ENCODE data around the gene NR0B1. TPM values are rescaled to one million over a fixed set of nuclear protein-coding genes. Genes with fewer than 3 reads are reported as not detected.
A peak's percentile ranks its signal among the peaks of the same experiment; 100 is the strongest.

The NR0B1 gene
- polyA plus RNA-seq (2012; rRNA removed): 2.2 and 2.3 TPM in 2 replicates
- polyA plus RNA-seq (2012; cell fraction: cytosol; rRNA removed): 1.6 and 2.5 TPM in 2 replicates
- 3.0 and 3.3 TPM in 2 replicates for polyA plus RNA-seq (2012; cell fraction: nucleus; rRNA removed)

GRCh38 chrX:30309139-30309571 lies at the start of gene NR0B1:
NR0B1 (minus strand) TSS chrX:30309390; CDS start chrX:30309363, 27 bp downstream.
- no peak within 1 kb of the TSS for H3K27ac ChIP-seq (ENCODE audit: low read depth in 2 of 2, low read length in 1 of 2)
- TF ChIP-seq RFX5 (IDR thresholded peaks at IDR 0.05; ENCODE audit: low read length) (no peak), MAX (IDR thresholded peaks at IDR 0.05; ENCODE audit: low read depth) (no peak)
- no peaks in the 10 kb centered on the region for H3F3A ChIP-seq (replicated peaks; ENCODE audit: insufficient read depth)
- peak within 1 kb of the TSS; percentile 39 to 46; a peak in 3 of 4 replicates for H3K4me3 ChIP-seq (ENCODE audit: low read depth in 2 of 2, low read length in 1 of 2)
- H3K9me3 ChIP-seq: no peaks in the 10 kb centered on the region
- no peaks in the 10 kb centered on the region for H3K36me3 ChIP-seq (replicated peaks in 1 of 2; ENCODE audit: control insufficient read depth in 1 of 2, insufficient read depth in 2 of 2, low read length in 1 of 2)
- WGBS (ENCODE audit: low lambda C conversion rate): 21% methylated on average over 6 of the region's 46 CpGs
- no peaks in the 10 kb centered on the region for H4K20me1 ChIP-seq (ENCODE audit: insufficient read depth)
- H3K27me3 ChIP-seq (ENCODE audit: insufficient read depth): peaks cover 17% of the 10 kb centered on the region
- no peaks in the 10 kb centered on the region for H3K9me2 ChIP-seq
- H3K4me1 ChIP-seq (ENCODE audit: control insufficient read depth in 1 of 2, insufficient read depth in 2 of 2, low read depth in 1 of 2, low read length in 1 of 2): no peaks in the 10 kb centered on the region
- ChIA-PET CTCF (no interaction called here), POLR2A (no interaction called here)
- no peak within 1 kb of the TSS for H3K9ac ChIP-seq
- no peak within 1 kb of the TSS; the same call in 1 of the 2 replicates for H2AFZ ChIP-seq (ENCODE audit: low read depth)
- no peaks in the 10 kb centered on the region for H3K79me2 ChIP-seq (ENCODE audit: insufficient read depth)
- peak within 1 kb of the TSS; percentile 63 for H3K4me2 ChIP-seq
- DNase-seq: no peak

- Histone ChIP-seq H3K27ac (ENCODE audit: low read depth in 2 of 2, low read length in 1 of 2) (no peak overlapping the region), H3K36me3 (replicated peaks in 1 of 2; ENCODE audit: control insufficient read depth in 1 of 2, insufficient read depth in 2 of 2, low read length in 1 of 2) (no peaks in the 10 kb centered on the region), H3K9ac (no peak overlapping the region), H4K20me1 (ENCODE audit: insufficient read depth) (no peaks in the 10 kb centered on the region), H3K27me3 (ENCODE audit: insufficient read depth) (no peaks in the 10 kb centered on the region), H3K4me1 (ENCODE audit: control insufficient read depth in 1 of 2, insufficient read depth in 2 of 2, low read depth in 1 of 2, low read length in 1 of 2) (no peaks in the 10 kb centered on the region), H3F3A (replicated peaks; ENCODE audit: insufficient read depth) (no peaks in the 10 kb centered on the region), H3K4me3 (ENCODE audit: low read depth in 2 of 2, low read length in 1 of 2) (no peak overlapping the region), H3K9me2 (no peaks in the 10 kb centered on the region), H3K4me2 (no peak overlapping the region), H2AFZ (ENCODE audit: low read depth) (no peak overlapping the region), H3K79me2 (ENCODE audit: insufficient read depth) (no peaks in the 10 kb centered on the region), H3K9me3 (no peaks in the 10 kb centered on the region)
- TF ChIP-seq SIN3A (IDR thresholded peaks at IDR 0.05; ENCODE audit: borderline replicate concordance, low read depth, low read length) (no peak), TCF12 (IDR thresholded peaks at IDR 0.05) (no peak), EP300 (IDR thresholded peaks at IDR 0.05; ENCODE audit: borderline replicate concordance in 1 of 2, low read depth in 1 of 2, low read length in 1 of 2) (no peak), RAD21 (IDR thresholded peaks at IDR 0.05; ENCODE audit: low read length) (no peak), TEAD4 (IDR thresholded peaks at IDR 0.05; ENCODE audit: borderline replicate concordance, insufficient read depth) (no peak), NRF1 (IDR thresholded peaks at IDR 0.05; ENCODE audit: low read depth, low read length) (no peak), PBX3 (IDR thresholded peaks at IDR 0.05) (no peak), POLR2AphosphoS5 (IDR thresholded peaks at IDR 0.05; ENCODE audit: low read depth, low read length) (no peak), RCOR1 (IDR thresholded peaks at IDR 0.05; ENCODE audit: low read length) (no peak), YY1 (IDR thresholded peaks at IDR 0.05; ENCODE audit: low read depth) (no peak), ELF1 (IDR thresholded peaks at IDR 0.05) (no peak), FOXJ3 (CRISPR knock-in tag; IDR thresholded peaks at IDR 0.05) (no peak)
- TF ChIP-seq, protein P1, sequence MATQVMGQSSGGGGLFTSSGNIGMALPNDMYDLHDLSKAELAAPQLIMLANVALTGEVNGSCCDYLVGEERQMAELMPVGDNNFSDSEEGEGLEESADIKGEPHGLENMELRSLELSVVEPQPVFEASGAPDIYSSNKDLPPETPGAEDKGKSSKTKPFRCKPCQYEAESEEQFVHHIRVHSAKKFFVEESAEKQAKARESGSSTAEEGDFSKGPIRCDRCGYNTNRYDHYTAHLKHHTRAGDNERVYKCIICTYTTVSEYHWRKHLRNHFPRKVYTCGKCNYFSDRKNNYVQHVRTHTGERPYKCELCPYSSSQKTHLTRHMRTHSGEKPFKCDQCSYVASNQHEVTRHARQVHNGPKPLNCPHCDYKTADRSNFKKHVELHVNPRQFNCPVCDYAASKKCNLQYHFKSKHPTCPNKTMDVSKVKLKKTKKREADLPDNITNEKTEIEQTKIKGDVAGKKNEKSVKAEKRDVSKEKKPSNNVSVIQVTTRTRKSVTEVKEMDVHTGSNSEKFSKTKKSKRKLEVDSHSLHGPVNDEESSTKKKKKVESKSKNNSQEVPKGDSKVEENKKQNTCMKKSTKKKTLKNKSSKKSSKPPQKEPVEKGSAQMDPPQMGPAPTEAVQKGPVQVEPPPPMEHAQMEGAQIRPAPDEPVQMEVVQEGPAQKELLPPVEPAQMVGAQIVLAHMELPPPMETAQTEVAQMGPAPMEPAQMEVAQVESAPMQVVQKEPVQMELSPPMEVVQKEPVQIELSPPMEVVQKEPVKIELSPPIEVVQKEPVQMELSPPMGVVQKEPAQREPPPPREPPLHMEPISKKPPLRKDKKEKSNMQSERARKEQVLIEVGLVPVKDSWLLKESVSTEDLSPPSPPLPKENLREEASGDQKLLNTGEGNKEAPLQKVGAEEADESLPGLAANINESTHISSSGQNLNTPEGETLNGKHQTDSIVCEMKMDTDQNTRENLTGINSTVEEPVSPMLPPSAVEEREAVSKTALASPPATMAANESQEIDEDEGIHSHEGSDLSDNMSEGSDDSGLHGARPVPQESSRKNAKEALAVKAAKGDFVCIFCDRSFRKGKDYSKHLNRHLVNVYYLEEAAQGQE (IDR thresholded peaks at IDR 0.05; ENCODE audit: low read depth, low read length): no peak
- TF ChIP-seq, protein P2, sequence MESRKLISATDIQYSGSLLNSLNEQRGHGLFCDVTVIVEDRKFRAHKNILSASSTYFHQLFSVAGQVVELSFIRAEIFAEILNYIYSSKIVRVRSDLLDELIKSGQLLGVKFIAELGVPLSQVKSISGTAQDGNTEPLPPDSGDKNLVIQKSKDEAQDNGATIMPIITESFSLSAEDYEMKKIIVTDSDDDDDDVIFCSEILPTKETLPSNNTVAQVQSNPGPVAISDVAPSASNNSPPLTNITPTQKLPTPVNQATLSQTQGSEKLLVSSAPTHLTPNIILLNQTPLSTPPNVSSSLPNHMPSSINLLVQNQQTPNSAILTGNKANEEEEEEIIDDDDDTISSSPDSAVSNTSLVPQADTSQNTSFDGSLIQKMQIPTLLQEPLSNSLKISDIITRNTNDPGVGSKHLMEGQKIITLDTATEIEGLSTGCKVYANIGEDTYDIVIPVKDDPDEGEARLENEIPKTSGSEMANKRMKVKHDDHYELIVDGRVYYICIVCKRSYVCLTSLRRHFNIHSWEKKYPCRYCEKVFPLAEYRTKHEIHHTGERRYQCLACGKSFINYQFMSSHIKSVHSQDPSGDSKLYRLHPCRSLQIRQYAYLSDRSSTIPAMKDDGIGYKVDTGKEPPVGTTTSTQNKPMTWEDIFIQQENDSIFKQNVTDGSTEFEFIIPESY (IDR thresholded peaks at IDR 0.05; ENCODE audit: borderline replicate concordance, low read depth): no peak
- TF ChIP-seq, protein P3, sequence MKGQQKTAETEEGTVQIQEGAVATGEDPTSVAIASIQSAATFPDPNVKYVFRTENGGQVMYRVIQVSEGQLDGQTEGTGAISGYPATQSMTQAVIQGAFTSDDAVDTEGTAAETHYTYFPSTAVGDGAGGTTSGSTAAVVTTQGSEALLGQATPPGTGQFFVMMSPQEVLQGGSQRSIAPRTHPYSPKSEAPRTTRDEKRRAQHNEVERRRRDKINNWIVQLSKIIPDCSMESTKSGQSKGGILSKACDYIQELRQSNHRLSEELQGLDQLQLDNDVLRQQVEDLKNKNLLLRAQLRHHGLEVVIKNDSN (IDR thresholded peaks at IDR 0.05; ENCODE audit: borderline replicate concordance, low read depth): no peak
- DNase-seq: no peak
- ChIA-PET CTCF (no interaction called here), POLR2A (no interaction called here)
Observed at GRCh38 chrX:30349946-30350345, 40.8 kb upstream of the NR0B1 start.
